NCI-H2196 treated with DMSO at 0.1 percent for 48 hours (cell line): ENCODE data around the gene MTHFD1L.
A peak's percentile ranks its signal among the peaks of the same experiment; 100 is the strongest.
"Not testable (repeated sequence)": the region's sequence is repeated elsewhere in the genome, so short reads cannot be mapped to it uniquely, and the experiment has no call there.

ENCODE experiments used
- DNase-seq: peaks from one replicate; lab custom pipeline; 2025; ENCODE audit not compliant: unreplicated experiment; lab: John Stamatoyannopoulos, UW

Gene MTHFD1L

DNA sequence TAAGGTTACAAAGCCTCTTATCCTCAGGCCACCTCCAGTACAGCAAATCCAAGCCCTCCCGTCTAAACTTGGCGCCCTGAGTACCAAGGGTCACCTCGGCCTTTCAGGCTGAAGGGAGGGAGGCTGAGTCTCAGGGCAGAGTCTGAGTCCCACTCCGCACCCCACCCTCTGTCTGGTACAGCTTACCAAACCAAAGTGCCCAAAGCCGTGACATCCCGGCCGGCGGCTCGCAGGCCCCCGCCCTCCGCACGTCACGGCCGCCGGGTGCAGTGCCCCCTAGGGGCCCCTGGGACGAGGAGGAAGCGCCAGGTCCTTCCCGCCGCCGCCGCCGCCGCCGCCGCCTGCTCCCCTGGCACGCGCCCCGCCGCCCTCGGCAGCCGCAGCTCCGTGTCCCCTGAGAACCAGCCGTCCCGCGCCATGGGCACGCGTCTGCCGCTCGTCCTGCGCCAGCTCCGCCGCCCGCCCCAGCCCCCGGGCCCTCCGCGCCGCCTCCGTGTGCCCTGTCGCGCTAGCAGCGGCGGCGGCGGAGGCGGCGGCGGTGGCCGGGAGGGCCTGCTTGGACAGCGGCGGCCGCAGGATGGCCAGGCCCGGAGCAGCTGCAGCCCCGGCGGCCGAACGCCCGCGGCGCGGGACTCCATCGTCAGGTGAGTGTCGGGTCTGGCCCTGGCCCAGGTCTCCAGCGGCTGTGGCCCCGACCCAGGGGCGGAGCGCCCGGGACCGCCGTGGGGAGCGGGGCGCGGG lies at the start of gene MTHFD1L:
Gene MTHFD1L, plus strand, starts transcription at position 297 of the 741 bp plus-strand sequence. Its CDS starts 121 bp downstream, at position 418.
- DNase-seq = peak; percentile 45

DNA sequence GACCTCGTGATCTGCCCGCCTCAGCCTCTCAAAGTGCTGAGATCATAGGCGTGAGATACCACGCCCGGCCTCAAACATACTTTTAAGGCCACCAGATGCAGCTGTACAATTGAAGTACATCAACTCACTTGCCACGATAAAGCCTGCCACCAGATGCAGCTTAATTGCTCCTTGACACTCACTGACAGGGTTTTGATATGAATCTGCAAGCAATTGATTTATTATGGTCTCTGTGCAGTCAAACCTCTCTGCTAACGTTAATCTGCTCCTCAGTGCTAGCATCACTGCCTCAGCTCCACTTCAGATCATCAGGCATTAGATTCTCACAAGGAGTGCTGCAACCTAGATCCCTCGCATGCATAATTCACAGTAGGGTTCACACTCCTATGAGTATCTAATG lies 48.9 kb upstream of the MTHFD1L start:
- not testable (repeated sequence) for DNase-seq

DNA sequence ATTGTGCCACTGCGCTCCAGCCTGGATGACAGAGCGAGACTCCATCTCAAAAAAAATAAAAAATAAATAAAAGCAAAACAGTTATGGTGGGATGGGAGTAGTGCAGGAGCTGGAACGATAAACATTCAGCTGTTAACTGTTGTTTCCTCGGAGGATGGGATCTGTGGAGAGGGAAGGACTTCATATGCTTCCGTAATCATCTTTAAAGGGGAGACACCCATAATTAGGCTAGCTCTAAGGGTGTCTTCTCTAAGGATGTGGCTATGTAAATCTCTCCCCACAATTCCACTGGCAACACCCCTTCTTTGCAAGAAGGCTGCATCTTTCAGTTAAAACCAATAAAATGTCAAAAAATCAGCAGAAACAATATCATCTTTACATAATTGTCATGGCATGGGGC lies 42.6 kb upstream of the MTHFD1L start:
- no peak for DNase-seq

DNA sequence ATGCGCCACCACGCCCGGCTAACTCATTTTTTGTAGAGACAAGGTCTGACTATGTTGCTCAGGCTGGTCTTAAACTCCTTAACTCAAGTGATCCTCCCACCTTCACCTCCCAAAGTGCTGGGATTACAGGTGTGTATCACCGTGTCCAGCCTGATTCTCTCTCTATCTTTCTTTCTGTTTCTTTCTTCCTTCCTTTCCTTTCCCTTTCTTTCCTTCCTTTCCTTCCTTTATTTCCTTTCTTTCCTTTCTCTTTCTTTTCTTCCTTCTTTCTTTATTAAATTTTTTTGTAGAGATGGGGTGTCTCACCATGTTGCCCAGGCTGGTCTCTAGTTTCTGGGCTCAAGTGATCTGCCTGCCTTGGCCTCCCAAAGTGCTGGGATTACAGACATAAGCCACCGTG lies 38.7 kb upstream of the MTHFD1L start:
- DNase-seq = no peak

DNA sequence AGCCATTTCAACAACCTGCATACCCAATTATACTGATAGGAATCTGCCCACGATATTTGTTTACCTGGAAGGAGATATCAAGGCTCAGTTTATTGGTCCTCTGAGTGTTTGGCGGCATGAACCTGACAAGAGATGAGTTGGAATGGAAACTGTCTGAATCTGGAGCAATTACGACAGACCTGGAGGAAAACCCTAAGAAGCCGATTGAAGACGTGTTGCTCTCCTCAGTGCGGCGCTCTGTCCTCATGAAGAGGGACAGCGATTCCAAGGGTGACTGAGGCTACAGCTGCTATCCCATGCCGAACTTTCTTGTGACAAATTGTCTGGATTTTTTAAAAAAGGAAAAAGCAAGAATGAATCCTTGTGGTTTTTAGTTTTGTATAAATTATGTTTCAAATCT lies 37.4 kb upstream of the MTHFD1L start:
- DNase-seq = not testable (repeated sequence)

DNA sequence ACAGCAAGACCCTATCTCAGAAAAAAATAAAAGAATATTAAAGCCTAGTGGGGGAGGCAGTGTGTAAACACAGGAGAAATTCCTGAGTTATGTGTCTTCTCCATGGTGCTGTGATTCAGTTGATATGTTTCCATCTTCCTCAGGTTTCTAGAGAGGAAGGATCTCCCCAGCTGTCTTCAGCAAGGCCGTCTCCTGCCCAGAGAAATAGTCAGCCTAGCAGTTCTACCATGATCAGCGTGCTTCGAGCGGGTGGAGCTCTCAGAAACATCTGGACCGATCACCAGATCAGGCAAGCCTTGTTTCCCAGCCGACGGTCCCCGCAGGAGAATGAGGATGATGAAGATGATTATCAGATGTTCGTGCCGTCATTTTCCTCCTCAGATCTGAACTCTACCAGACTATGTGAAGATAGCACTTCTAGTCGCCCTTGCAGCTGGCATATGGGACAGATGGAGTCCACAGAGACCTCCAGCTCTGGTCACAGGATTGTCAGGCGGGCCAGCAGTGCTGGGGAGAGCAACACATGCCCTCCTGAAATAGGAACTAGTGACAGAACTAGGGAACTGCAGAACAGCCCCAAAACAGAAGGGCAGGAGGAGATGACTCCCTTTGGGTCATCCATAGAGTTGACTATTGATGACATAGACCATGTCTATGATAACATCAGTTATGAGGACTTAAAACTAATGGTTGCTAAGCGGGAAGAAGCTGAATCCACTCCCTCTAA lies 34.9 kb upstream of the MTHFD1L start:
- no peak for DNase-seq

DNA sequence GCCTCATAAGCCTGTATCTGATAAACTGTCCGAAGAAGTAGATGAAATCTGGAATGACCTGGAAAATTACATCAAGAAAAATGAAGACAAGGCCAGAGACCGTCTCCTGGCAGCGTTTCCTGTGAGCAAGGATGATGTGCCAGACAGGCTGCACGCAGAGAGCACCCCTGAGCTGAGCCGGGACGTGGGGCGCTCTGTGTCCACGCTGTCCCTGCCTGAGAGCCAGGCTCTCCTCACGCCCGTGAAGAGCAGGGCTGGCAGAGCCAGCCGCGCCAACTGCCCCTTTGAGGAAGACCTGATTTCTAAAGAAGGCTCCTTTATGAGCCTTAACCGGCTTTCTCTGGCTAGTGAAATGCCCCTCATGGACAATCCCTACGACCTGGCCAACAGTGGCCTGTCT lies 33.9 kb upstream of the MTHFD1L start:
- DNase-seq = no peak

DNA sequence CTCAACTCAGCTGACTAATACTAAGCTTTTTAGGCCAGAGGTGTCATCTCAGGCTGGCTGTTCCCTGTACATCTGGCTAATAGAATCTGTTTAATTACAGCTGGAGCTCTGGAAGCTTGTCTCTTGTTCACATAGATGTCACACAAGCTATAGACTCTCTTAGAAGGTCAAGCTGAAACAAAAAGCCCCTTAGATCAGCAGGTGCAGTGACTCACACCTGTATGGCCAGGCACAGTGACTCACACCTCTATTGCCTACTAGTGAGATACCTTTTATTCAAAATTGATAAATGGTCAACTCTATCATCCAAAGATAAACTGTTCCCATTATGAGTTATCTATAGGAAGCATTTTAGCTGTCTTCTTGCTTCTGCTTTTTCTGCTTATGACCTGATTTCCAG lies 29.9 kb upstream of the MTHFD1L start:
- no peak for DNase-seq

DNA sequence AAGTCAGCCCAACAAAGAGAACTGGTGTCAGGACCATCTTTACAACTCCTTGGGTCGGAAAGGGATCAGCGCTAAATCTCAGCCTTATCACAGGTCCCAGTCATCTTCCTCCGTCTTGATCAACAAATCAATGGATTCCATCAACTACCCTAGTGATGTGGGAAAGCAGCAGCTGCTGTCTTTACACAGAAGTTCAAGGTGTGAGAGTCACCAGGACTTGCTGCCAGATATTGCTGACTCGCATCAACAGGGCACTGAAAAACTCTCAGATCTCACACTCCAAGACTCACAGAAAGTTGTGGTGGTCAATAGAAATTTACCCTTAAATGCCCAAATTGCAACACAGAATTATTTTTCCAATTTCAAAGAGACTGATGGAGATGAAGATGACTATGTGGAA lies 25.3 kb upstream of the MTHFD1L start:
- no peak for DNase-seq

DNA sequence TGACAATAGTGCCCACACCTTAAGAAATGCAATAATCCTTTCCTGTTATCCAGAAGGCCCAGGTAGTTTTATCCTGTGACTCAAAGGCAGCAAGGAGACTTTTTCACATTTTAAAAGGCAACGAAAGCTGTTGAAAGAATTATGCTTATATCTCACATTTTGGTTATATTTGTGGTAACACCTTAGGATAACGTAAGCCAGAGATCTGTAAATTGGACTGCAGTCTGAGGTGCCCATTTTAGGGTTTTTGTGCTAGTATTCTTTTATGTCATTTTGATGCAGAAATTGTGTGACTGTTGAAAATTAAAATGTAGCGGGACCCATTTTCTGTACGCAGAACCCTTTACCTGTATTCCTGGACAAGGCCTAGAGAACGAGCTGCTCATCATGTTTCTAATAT lies 24.3 kb upstream of the MTHFD1L start:
- DNase-seq = no peak

DNA sequence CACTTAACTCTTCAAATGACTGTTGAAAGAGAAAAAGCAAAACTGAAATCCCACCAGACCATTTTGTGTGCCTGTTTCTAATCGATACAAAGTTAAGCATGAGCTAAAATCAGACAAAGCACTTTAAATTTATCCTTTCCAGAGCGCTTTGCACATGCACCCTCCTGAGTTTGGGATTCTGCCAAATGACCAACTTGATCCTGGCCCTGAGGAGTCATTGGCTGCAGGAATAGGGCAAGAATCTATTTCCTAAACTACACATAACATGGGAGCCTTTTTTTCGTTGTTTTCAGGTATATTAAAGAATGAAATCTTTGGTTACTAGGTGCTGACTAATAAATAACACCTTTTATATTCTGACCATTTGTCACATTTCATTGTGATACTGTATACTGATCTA lies 23.8 kb upstream of the MTHFD1L start:
- no peak for DNase-seq

DNA sequence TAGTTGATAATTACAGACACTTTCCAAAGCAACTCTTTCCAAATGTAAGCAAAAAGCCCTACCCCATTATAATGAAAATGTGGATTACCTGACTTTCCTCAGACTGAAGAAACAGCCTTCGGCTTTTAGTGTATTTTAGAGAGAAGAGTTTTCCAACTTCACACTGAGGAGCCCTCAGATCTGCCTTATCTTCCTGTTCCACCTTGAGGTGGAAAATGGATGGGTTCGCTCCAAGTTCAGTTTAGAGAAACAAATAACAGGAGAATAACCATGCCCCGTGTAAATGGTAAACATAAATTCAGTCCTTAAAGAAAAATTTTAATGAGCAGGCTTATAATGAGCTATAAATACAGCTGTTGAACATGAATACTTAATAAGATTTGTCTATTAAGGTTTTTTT lies 21.1 kb upstream of the MTHFD1L start:
- DNase-seq = no peak

DNA sequence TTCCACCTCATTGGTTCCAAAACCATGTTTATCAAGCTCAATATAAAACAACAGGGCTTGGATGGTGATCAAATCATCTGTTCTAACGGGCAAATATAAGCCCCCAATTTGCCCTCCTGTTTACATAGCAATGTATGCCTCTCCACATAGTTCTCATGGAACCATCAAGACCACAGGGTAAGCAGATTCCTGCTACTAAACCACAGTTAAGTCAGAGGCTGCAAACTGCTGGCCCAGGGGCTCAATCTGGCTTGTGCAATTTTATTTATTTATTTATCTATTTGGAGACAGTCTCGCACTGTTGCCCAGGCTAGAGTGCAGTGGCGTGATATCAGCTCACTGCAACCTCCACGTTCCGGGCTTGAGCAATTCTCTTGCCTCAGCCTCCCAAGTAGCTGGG lies 18.9 kb upstream of the MTHFD1L start:
- DNase-seq = no peak

DNA sequence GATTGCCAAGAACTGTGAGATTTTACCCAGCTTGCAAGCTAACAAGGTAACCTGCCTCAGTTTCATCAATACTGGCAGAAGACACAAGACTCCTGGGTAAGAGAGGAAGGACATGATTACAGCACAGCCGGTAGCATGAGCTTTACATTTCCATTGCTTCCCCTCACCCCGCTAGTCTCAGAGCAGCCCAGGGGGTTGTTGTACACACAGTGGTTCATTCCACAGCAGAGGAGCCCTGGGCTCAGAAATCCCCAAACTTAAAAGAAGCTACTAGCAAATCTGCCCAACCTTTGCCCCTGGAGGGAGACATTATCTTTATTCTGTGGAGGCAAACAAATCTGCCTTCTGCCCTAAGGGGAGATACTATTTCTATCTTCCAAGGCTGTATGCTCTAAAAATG lies 17.1 kb upstream of the MTHFD1L start:
- DNase-seq = no peak

DNA sequence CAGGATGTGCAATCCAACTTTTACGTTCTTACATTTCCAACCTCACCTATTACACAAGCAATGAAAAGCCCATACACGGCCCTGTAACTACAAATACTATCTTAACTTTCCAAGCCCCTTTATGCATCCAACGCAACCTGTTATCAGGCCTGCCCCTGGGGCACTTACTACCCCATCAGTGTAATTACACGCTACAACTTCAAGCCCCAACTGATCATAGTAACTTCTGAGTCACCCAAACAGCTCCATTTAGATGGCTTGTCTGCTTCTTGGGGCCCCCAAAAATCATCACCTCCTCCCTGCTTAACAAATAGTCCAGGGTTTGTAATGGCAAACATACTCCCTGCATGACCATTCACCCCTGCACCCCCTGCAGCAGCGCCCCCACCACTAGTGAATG lies 11.1 kb upstream of the MTHFD1L start:
- not testable (repeated sequence) for DNase-seq

DNA sequence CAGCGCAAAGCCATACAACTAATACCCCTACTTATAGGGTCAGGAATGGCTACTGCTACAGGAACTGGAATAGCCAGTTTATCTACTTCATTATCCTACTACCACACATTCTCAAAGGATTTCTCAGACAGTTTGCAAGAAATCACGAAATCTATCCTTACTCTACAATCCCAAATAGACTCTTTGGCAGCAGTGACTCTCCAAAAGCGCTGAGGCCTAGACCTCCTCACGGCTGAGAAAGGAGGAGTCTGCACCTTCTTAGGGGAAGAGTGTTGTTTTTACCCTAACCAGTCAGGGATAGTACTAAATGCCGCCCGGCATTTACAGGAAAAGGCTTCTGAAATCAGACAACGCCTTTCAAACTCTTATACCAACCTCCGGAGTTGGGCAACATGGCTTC lies 10.3 kb upstream of the MTHFD1L start:
- DNase-seq = not testable (repeated sequence)

DNA sequence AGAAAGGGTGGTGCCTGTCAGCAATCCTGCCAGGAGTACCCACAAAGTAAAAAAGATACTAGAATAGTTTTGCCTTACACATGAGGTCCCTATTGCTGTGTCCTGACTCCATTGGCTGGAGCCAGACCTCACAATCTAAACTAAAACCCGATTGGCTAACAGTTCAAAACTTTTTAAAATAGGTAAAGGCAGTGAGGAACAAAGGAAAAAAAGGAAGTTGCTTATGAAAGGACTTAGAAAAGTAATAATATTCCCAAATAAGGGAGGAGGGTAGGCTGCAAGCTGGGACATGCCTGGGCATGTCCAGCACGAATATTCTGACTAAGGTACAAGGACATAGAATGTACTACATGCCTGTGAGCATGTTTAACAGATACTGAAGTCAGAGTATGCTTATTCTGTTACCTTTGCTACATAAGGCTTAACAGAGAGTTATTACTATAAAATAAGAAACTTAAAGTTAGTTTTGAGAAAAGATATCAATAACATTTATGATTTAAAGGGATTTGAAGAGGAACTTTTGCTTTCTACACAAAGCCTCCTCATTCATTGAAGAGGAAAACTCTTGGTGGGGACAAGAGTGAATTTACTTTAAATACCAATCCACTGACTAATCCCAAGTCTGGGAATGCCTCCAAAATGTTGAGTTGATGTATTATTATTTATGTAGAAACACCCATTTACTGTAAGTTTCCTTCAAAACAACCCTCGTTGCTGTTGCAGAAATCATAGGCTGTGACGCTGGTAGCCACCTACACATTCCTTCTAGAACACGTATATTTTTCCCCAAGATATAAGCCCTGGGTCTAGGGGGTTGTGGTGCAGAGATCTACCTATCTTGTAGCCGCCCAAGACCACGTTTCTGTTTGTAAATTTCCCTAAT lies 8.2 kb upstream of the MTHFD1L start:
- DNase-seq = no peak

DNA sequence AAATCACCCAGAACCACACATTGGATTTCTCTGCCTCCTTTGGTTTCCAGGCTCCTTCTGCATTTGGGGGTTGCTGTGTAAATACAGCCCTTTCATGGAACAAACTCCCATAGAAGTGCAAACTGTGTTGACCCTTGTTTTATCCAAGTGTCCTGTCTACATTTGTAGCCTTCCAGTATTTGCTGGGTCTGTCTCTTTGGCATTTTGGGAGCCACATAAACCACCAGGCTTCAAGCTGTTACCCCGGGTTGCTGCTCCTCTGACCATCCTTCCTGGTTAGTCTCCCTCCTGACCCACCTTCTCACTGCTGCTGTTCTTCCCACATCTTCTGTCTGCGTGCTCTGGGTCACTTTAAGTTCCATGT lies 7.6 kb upstream of the MTHFD1L start:
- no peak for DNase-seq

DNA sequence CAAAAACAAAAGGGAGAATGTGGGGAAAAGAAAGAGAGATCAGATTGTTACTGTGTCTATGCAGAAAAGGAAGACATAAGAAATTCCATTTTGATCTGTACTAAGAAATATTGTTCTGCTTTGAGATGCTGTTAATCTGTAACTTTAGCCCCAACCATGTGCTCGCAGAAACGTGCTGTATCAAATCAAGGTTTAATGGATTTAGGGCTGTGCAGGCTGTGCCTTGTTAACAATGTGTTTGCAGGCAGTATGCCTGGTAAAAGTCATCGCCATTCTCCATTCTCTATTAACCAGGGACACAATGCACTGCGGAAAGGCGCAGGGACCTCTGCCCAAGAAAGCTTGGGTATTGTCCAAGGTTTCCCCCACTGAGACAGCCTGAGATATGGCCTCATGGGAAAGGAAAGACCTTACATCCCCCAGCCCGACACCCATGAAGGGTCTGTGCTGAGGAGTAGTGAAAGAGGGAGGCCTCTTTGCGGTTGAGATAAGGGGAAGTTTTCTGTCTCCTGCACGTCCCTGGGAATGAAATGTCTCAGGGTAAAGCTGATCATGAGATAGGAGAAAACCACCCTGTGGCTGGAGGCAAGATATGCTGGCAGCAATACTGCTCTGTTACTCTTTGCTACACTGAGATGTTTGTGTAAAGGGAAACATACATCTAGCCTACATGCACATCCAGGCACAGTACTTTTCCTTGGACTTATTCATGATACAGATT lies 3.9 kb upstream of the MTHFD1L start:
- DNase-seq = not testable (repeated sequence)

DNA sequence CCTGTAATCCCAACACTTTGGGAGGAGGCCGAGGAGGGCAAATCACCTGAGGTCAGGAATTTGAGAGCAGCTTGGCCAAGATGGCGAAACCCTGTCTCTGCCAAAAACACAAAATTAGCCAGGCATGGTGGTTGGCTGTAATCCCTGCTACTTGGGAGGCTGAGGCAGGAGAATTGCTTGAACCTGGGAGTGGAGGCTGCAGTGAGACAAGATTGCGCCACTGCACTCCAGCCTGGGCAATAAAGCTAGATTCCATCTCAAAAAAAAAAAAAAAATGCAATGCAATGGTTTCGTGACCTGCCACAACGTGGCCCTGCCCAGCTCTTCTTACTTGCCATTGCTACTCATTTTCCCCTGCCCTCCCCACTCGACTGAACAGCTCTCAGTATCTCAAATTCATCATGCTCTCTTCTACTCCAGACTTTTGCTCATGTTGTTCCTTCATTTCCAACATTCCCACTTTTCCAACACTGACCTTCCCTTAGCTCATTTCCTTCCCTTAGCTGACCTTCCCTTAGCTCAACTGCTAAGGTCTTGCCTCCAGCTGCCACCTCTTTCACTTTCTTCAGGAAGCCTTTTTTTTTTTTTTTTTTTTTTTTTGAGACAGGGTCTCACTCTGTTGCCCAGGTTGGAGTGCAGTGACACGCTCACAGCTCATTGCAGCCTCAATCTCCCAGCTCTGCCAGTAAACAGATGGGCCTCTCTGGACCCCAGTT lies 2.1 kb upstream of the MTHFD1L start:
- no peak for DNase-seq

DNA sequence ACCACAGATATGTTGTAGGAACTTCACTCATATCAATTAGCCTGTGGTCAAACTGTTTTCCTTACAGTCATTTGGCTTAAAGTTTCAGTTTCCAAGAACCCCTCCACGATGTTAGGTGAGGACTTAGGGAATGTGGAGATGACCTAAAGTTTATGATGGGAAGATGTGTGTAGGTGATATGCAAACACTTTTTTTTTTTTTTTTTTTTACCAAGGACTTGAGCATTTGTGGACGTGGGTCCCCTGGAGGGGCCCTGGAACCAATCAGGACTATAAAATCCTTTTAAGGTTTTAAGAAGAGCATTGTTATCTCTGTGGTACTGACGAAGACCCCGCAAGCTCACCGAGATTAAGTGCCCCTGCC lies 478 bp upstream of the MTHFD1L start:
- DNase-seq = no peak
